ENCODE measurements around the gene PFKM.
A peak's percentile ranks its signal among the peaks of the same experiment; 100 is the strongest.

DNA sequence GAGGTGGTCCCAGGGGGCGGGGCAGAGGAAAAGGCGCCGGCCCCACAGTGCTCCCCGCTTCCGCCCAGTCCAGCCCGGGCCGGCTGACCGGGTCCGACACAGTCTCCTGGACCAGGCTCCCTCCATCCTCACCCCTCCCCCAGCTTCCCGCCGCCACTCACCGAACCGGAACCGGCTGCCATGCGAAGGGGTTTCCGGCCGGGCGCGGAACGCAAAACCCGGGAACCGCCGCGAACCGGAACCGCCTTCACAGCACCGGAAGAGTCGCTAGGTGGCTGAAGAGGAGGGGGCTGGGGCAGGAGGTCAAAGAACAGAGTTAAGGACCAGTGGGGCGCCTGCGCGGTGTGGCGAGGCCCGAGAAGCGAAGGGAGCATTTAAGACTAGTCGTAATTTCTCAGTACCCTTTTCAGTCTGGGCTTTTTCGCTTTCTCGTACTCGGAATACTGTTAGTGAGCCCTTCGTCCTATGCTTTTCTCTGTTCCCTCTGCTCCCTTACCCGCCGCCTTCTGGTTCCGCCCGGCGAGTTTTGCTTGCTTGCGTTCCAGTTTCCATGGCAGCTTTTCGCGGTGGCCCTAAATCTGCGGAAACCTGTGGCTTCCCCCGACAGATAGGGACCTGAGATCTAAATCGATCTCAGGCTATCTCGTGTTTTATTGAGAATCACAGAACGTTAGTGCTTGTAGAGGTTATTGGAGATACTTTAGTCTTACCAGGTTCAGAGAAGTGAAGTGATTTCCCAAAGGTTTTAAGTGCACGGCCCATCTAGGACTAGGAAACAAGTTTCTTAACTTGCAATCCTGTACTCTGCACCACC is 13.1 kb upstream of the PFKM start, which contains the start of gene SENP1:
- TF ChIP-seq POLR2AphosphoS5 (IDR thresholded peaks at IDR 0.05; ENCODE audit: low read depth, low read length) (peak; percentile 73; the same call in 1 of the 2 replicates), REST (IDR thresholded peaks at IDR 0.05; ENCODE audit: insufficient read depth in 1 of 2, low read depth in 2 of 2, low read length in 2 of 2) (peak in 1 of 2 experiments; percentile 6; a peak in 1 of 4 replicates), SIN3A (IDR thresholded peaks at IDR 0.05; ENCODE audit: borderline replicate concordance, insufficient read depth, low read length) (peak; percentile 13; the same call in 1 of the 2 replicates), TAF1 (IDR thresholded peaks at IDR 0.05; ENCODE audit: borderline replicate concordance, insufficient read depth, low read length) (peak; percentile 74; the same call in 1 of the 2 replicates)

Measured in PFSK-1 (cell line).